ENCODE data around the gene RABGAP1L. TPM values are rescaled to one million over a fixed set of nuclear protein-coding genes. Genes with fewer than 3 reads are reported as not detected.

Gene RABGAP1L
- total RNA-seq, 4 donors from 2014 or later, result 70.5 to 100 (median 92.6) TPM

DNA sequence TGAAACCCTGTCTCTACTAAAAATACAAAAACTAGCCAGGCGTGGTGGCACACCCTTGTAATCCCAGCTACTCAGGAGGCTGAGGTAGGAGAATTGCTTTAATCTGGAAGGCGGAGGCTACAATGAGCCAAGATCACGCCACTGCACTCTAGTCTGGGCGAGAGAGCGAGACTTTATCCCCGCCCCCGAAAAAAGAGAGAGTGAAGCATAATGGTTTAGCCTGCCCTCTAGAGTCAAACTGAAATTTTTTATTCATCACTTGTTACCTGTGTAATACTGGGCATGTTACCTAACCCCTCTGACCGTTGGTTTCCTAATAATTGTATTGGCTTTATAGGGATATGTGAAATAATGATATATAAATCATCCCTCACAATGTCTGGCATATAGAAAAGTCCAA lies 307.3 kb downstream of the RABGAP1L start:
- Histone ChIP-seq H3K9me3 (no peaks in the 10 kb centered on the region), H3K27ac (no peak overlapping the region), H3K36me3 (no peaks in the 10 kb centered on the region), H3K27me3 (no peaks in the 10 kb centered on the region), H3K4me1 (peaks cover 0 to 4% of the 10 kb centered on the region in 2 donors), H3K4me3 (replicated peaks in 1 of 3) (no peak overlapping the region)
- DNase-seq, result no peak
- 95 to 96% methylated on average over 8 of the region's 8 CpGs for WGBS, 2 donors
- no peak for TF ChIP-seq POLR2A (IDR thresholded peaks at IDR 0.05)
- TF ChIP-seq, protein P1, sequence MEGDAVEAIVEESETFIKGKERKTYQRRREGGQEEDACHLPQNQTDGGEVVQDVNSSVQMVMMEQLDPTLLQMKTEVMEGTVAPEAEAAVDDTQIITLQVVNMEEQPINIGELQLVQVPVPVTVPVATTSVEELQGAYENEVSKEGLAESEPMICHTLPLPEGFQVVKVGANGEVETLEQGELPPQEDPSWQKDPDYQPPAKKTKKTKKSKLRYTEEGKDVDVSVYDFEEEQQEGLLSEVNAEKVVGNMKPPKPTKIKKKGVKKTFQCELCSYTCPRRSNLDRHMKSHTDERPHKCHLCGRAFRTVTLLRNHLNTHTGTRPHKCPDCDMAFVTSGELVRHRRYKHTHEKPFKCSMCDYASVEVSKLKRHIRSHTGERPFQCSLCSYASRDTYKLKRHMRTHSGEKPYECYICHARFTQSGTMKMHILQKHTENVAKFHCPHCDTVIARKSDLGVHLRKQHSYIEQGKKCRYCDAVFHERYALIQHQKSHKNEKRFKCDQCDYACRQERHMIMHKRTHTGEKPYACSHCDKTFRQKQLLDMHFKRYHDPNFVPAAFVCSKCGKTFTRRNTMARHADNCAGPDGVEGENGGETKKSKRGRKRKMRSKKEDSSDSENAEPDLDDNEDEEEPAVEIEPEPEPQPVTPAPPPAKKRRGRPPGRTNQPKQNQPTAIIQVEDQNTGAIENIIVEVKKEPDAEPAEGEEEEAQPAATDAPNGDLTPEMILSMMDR (IDR thresholded peaks at IDR 0.05), result no peak
- intact Hi-C loops (cut with DNase I), result no loop called here

- peaks cover 0 to 4% of the 10 kb centered on the region in 2 donors for H3K4me1 ChIP-seq
- no peak overlapping the region for H3K27ac ChIP-seq
- TF ChIP-seq, protein P1 (IDR thresholded peaks at IDR 0.05), result no peak
- no peak for TF ChIP-seq POLR2A (IDR thresholded peaks at IDR 0.05)
- H3K27me3 ChIP-seq, result no peaks in the 10 kb centered on the region
- no peak overlapping the region for H3K4me3 ChIP-seq (replicated peaks in 1 of 3)
- no peak for DNase-seq
- intact Hi-C loops (cut with DNase I), result no loop called here
- H3K36me3 ChIP-seq, result no peaks in the 10 kb centered on the region
- H3K9me3 ChIP-seq, result no peaks in the 10 kb centered on the region
- WGBS, 2 donors, result 86 to 88% methylated on average over 2 of the region's 2 CpGs
Observed at GRCh38 chr1:174469052-174469451, 309.7 kb downstream of the RABGAP1L start.

DNA sequence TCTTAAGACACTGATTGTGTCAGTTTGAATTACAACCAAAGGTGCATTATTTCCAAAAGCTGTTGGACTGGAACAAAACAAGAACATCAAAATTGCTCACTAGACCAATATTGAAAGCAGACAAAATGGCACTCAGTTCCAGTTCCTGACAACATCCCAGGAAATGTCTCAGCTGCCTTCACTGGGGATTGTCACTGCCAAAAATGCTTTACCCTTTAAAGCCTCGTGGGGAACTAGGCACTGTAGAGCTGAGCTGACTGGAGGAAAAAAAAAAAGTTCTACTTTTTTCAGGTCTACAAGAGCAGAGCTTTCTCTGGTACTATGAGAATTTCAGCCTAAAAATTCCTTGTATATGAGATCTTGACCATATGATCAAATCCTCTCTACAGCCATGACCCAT lies 310.4 kb downstream of the RABGAP1L start:
- Histone ChIP-seq H3K4me1 (peaks cover 0 to 4% of the 10 kb centered on the region in 2 donors), H3K4me3 (replicated peaks in 1 of 3) (no peak overlapping the region), H3K27me3 (no peaks in the 10 kb centered on the region), H3K27ac (no peak overlapping the region), H3K9me3 (no peaks in the 10 kb centered on the region), H3K36me3 (no peaks in the 10 kb centered on the region)
- no peak for DNase-seq
- intact Hi-C loops (cut with DNase I), result no loop called here
- 10 to 13% methylated on average over 1 of the region's 1 CpG for WGBS, 2 donors
- TF ChIP-seq, protein P1 (IDR thresholded peaks at IDR 0.05), result no peak
- TF ChIP-seq POLR2A (IDR thresholded peaks at IDR 0.05), result no peak

GRCh38 chr1:174479281-174479680 lies 320.0 kb downstream of the RABGAP1L start:
- H3K4me3 ChIP-seq (replicated peaks in 1 of 3), result no peak overlapping the region
- H3K27me3 ChIP-seq, result no peaks in the 10 kb centered on the region

DNA sequence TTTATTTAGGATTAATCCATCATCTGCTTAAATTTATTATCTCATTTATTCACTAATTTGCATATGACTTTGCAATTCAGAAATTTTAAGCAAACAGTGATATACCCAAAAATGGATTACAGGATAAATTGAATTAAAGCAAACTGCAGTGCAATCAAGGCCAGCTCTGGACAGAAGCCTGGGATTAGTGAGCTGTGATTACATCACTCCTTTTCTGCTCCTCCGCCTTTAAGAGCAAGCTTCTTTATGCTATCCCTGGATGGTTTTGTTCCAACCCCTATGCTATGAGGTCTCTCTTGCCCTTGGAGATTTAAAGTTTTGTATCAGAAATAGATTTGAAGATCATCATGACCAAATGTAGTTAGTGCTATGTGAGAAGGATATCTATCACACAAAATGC lies 321.0 kb downstream of the RABGAP1L start:
- Histone ChIP-seq H3K27me3 (no peaks in the 10 kb centered on the region), H3K27ac (no peak overlapping the region), H3K4me3 (replicated peaks in 1 of 3) (no peak overlapping the region), H3K36me3 (no peaks in the 10 kb centered on the region), H3K4me1 (no peaks in the 10 kb centered on the region), H3K9me3 (no peaks in the 10 kb centered on the region)
- no peak for TF ChIP-seq POLR2A (IDR thresholded peaks at IDR 0.05)
- TF ChIP-seq, protein P1 (IDR thresholded peaks at IDR 0.05), result no peak
- 81 to 88% methylated on average over 1 of the region's 1 CpG for WGBS, 2 donors
- DNase-seq, result no peak
- intact Hi-C loops (cut with DNase I), result no loop called here

More at GRCh38 chr1:174479281-174479680, 320.0 kb downstream of the RABGAP1L start:
- no peak for TF ChIP-seq POLR2A (IDR thresholded peaks at IDR 0.05)
- TF ChIP-seq, protein P1 (IDR thresholded peaks at IDR 0.05), result no peak
- H3K36me3 ChIP-seq, result no peaks in the 10 kb centered on the region
- H3K4me1 ChIP-seq, result no peaks in the 10 kb centered on the region
- intact Hi-C loops (cut with DNase I), result no loop called here
- H3K9me3 ChIP-seq, result no peaks in the 10 kb centered on the region
- WGBS, 2 donors, result 96 to 100% methylated on average over 1 of the region's 1 CpG
- no peak for DNase-seq
- H3K27ac ChIP-seq, result no peak overlapping the region

Measured in thyroid gland (tissue), 4 donors.